Lower leg skin (tissue), 3 donors: ENCODE measurements around the gene ADAM10.

Source experiments
- POLR2A ChIP-seq, 2 donors: fragments of 450-650 bp; IDR thresholded peaks; one replicate each; pipeline ENCODE4 v1.6.1; 2016 to 2017; ENCODE audit warnings: antibody characterized with exemption in 2 of 2, mild to moderate bottlenecking in 1 of 2, moderate library complexity in 1 of 2
- TF ChIP-seq, protein P1 (sequence below), 3 donors: fragments of 450-650 bp; IDR thresholded peaks; one replicate each; pipeline ENCODE4 v1.5.1; 2016; ENCODE audit warnings: antibody characterized with exemption in 3 of 3, mild to moderate bottlenecking in 3 of 3, moderate library complexity in 2 of 3

DNA sequence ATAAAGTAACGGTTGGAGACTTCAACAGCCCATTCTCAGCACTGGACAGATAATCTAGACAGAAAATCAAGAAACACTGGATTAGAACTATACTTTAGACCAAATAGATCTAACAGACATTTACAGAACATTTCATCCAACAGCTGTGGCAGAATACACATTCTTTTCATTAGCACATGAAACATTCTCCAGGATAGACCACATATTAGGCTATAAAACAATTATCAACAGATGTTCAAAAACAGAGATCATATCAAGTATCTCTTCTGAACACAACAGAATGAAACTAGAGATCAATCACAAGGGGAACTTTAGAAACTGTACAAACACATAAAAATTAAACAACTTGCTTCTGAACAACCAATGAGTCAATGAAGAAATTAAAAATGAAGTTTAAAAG lies 133.3 kb downstream of the ADAM10 start:
- TF ChIP-seq, protein P1, sequence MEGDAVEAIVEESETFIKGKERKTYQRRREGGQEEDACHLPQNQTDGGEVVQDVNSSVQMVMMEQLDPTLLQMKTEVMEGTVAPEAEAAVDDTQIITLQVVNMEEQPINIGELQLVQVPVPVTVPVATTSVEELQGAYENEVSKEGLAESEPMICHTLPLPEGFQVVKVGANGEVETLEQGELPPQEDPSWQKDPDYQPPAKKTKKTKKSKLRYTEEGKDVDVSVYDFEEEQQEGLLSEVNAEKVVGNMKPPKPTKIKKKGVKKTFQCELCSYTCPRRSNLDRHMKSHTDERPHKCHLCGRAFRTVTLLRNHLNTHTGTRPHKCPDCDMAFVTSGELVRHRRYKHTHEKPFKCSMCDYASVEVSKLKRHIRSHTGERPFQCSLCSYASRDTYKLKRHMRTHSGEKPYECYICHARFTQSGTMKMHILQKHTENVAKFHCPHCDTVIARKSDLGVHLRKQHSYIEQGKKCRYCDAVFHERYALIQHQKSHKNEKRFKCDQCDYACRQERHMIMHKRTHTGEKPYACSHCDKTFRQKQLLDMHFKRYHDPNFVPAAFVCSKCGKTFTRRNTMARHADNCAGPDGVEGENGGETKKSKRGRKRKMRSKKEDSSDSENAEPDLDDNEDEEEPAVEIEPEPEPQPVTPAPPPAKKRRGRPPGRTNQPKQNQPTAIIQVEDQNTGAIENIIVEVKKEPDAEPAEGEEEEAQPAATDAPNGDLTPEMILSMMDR (IDR thresholded peaks at IDR 0.05), result no peak
- no peak for TF ChIP-seq POLR2A (IDR thresholded peaks at IDR 0.05)
